Panc1 (cell line): Measurements from ENCODE around the gene EEF2K. TPM values are rescaled to one million over a fixed set of nuclear protein-coding genes. Genes with fewer than 3 reads are reported as not detected.

Source experiments
- ATAC-seq: fragments of 200-7000 bp; cut with Tn5 transposase; 2 replicates; pipeline ENCODE4 v1.9.1; 2020; ENCODE audit warnings: mild to moderate bottlenecking, moderate library complexity
- BruUV-seq: library from RNA; stranded (reverse); fragments of 400-500 nt; replicated peaks from 2 replicates; lab custom pipeline; 2021; lab: Mats Ljungman, UMichigan
- CTCF ChIA-PET: fragments of 300-600 bp; sonication (Branson Sonifier 250); formaldehyde crosslinking; loops from one replicate; lab custom pipeline; 2022; ENCODE audit warnings: antibody characterized with exemption; lab: Charles Lee
- POLR2A ChIA-PET: fragments of 300-600 bp; sonication (Branson Sonifier 250); formaldehyde crosslinking; loops from one replicate; lab custom pipeline; 2022; ENCODE audit warnings: antibody characterized with exemption; lab: Charles Lee
- DNase-seq: peaks from one replicate; pipeline ENCODE4 v3.0.0-alpha.2; 2010; ENCODE audit warnings: low read depth, low spot score
- H3K27ac ChIP-seq: 2 replicates; pipeline ENCODE4 v1.5.1; 2011; ENCODE audit warnings: mild to moderate bottlenecking, low read length, inconsistent platforms
- H3K27me3 ChIP-seq: fragments of 200-500 bp; sonication (Bioruptor generic); 2 replicates; pipeline ENCODE4 v1.6.0; 2014; ENCODE audit warnings: low read length, inconsistent platforms; ENCODE audit not compliant: control insufficient read depth, insufficient read depth
- H3K36me3 ChIP-seq: fragments of 200-500 bp; sonication (Bioruptor generic); 2 replicates; pipeline ENCODE4 v1.5.1; 2014; ENCODE audit warnings: inconsistent platforms, mild to moderate bottlenecking, low read length, moderate library complexity; ENCODE audit not compliant: control insufficient read depth, insufficient read depth
- H3K4me1 ChIP-seq: 2 replicates; pipeline ENCODE4 v1.5.1; 2011; ENCODE audit warnings: inconsistent platforms, mild to moderate bottlenecking, low read length, moderate library complexity; ENCODE audit not compliant: control insufficient read depth, insufficient read depth
- H3K4me3 ChIP-seq, 2 experiments: 2 replicates each; pipeline ENCODE4 v1.5.1; 2011 to 2012; ENCODE audit warnings: low read depth in 2 of 2, low read length in 2 of 2, mild to moderate bottlenecking in 2 of 2, inconsistent platforms in 1 of 2, moderate library complexity in 1 of 2
- H3K9me3 ChIP-seq: fragments of 200-500 bp; sonication (Bioruptor generic); 2 replicates; pipeline ENCODE4 v1.5.1; 2014; ENCODE audit warnings: low read depth, mild to moderate bottlenecking, inconsistent platforms, low read length, moderate library complexity; ENCODE audit not compliant: control insufficient read depth, insufficient read depth
- POLR2AphosphoS5 ChIP-seq: IDR thresholded peaks from 2 replicates; pipeline ENCODE4 v1.6.1; 2012; ENCODE audit warnings: mild to moderate bottlenecking, low read depth, low read length, moderate library complexity
- SIN3A ChIP-seq: IDR thresholded peaks from 2 replicates; pipeline ENCODE4 v1.6.1; 2012; ENCODE audit warnings: low read depth, mild to moderate bottlenecking, low read length, moderate library complexity, borderline replicate concordance; ENCODE audit not compliant: insufficient read depth
- TCF7L2 ChIP-seq: IDR thresholded peaks from 2 replicates; pipeline ENCODE4 v1.6.1; 2011; ENCODE audit warnings: mild to moderate bottlenecking, low read depth, low read length, inconsistent platforms
- in situ Hi-C: cut with HindIII; loops from 2 replicates; pipeline ENCODE4 v1.10.0; 2016; ENCODE audit warnings: low sequenced_read_pairs, low pct_unique_long_range_greater_than_20kb
- intact Hi-C: fragments of 100-400 bp; cut with micrococcal nuclease; formaldehyde crosslinking; loops from one replicate; pipeline ENCODE4 v1.10.0; 2022; ENCODE audit not compliant: unreplicated experiment
- total RNA-seq: library from RNA; stranded (reverse); gene quantifications from one replicate; pipeline ENCODE4 v1.2.1, GENCODE V29; 2021; ENCODE audit not compliant: unreplicated experiment
- TF ChIP-seq, protein P1 (sequence below), 2 experiments: IDR thresholded peaks; 2 replicates each; pipeline ENCODE4 v1.6.1; 2011 to 2012; ENCODE audit warnings: low read depth in 2 of 2, control low read depth in 1 of 2, low read length in 1 of 2, mild to moderate bottlenecking in 1 of 2, moderate library complexity in 1 of 2; ENCODE audit not compliant: insufficient read depth in 1 of 2
- TF ChIP-seq, protein P2 (sequence below): fragments of 450-650 bp; IDR thresholded peaks from 2 replicates; pipeline ENCODE4 v1.5.1; 2017; ENCODE audit warnings: mild to moderate bottlenecking

The EEF2K gene
- total RNA-seq, 1 experiment from 2014 or later = 15.0 TPM

- peaks cover 3% of the 10 kb centered on the region; the same call in 1 of the 2 replicates for H3K4me1 ChIP-seq
- no peaks in the 10 kb centered on the region for H3K9me3 ChIP-seq
- H3K36me3 ChIP-seq = no peaks in the 10 kb centered on the region
- no peak overlapping the region for H3K4me3 ChIP-seq
- DNase-seq (no peak), ATAC-seq (no peak)
- in situ Hi-C loops = no loop called here
- no peaks in the 10 kb centered on the region for H3K27me3 ChIP-seq
- no TSS peak for BruUV-seq
- no peak for TF ChIP-seq TCF7L2
- TF ChIP-seq, protein P1, sequence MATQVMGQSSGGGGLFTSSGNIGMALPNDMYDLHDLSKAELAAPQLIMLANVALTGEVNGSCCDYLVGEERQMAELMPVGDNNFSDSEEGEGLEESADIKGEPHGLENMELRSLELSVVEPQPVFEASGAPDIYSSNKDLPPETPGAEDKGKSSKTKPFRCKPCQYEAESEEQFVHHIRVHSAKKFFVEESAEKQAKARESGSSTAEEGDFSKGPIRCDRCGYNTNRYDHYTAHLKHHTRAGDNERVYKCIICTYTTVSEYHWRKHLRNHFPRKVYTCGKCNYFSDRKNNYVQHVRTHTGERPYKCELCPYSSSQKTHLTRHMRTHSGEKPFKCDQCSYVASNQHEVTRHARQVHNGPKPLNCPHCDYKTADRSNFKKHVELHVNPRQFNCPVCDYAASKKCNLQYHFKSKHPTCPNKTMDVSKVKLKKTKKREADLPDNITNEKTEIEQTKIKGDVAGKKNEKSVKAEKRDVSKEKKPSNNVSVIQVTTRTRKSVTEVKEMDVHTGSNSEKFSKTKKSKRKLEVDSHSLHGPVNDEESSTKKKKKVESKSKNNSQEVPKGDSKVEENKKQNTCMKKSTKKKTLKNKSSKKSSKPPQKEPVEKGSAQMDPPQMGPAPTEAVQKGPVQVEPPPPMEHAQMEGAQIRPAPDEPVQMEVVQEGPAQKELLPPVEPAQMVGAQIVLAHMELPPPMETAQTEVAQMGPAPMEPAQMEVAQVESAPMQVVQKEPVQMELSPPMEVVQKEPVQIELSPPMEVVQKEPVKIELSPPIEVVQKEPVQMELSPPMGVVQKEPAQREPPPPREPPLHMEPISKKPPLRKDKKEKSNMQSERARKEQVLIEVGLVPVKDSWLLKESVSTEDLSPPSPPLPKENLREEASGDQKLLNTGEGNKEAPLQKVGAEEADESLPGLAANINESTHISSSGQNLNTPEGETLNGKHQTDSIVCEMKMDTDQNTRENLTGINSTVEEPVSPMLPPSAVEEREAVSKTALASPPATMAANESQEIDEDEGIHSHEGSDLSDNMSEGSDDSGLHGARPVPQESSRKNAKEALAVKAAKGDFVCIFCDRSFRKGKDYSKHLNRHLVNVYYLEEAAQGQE (IDR thresholded peaks at IDR 0.05; ENCODE audit: insufficient read depth in 1 of 2, low read depth in 2 of 2, low read length in 1 of 2) = no peak
- TF ChIP-seq SIN3A = no peak
- no peak for TF ChIP-seq POLR2AphosphoS5
- TF ChIP-seq, protein P2, sequence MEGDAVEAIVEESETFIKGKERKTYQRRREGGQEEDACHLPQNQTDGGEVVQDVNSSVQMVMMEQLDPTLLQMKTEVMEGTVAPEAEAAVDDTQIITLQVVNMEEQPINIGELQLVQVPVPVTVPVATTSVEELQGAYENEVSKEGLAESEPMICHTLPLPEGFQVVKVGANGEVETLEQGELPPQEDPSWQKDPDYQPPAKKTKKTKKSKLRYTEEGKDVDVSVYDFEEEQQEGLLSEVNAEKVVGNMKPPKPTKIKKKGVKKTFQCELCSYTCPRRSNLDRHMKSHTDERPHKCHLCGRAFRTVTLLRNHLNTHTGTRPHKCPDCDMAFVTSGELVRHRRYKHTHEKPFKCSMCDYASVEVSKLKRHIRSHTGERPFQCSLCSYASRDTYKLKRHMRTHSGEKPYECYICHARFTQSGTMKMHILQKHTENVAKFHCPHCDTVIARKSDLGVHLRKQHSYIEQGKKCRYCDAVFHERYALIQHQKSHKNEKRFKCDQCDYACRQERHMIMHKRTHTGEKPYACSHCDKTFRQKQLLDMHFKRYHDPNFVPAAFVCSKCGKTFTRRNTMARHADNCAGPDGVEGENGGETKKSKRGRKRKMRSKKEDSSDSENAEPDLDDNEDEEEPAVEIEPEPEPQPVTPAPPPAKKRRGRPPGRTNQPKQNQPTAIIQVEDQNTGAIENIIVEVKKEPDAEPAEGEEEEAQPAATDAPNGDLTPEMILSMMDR = no peak
- POLR2A ChIA-PET = no interaction called here
- peak overlapping the region; percentile 8; the same call in 1 of the 2 replicates for H3K27ac ChIP-seq
- intact Hi-C loops = no loop called here
- CTCF ChIA-PET = no interaction called here
Measured at GRCh38 chr16:22291860-22292318, 85.8 kb downstream of the EEF2K start.

- no peaks in the 10 kb centered on the region for H3K36me3 ChIP-seq
- ChIA-PET CTCF (no interaction called here), POLR2A (no interaction called here)
- in situ Hi-C loops (no loop called here), intact Hi-C loops (no loop called here)
- no peak overlapping the region for H3K27ac ChIP-seq
- BruUV-seq = no TSS peak
- peaks cover 3% of the 10 kb centered on the region; the same call in 1 of the 2 replicates for H3K4me1 ChIP-seq
- H3K4me3 ChIP-seq = no peak overlapping the region
- H3K9me3 ChIP-seq = no peaks in the 10 kb centered on the region
- TF ChIP-seq, protein P1 (IDR thresholded peaks at IDR 0.05; ENCODE audit: insufficient read depth in 1 of 2, low read depth in 2 of 2, low read length in 1 of 2) = no peak
- TF ChIP-seq SIN3A (no peak), TCF7L2 (no peak), POLR2AphosphoS5 (no peak)
- TF ChIP-seq, protein P2 = no peak
- H3K27me3 ChIP-seq = no peaks in the 10 kb centered on the region
- no peak for DNase-seq
- ATAC-seq = no peak
Measured at GRCh38 chr16:22292320-22292719, 86.2 kb downstream of the EEF2K start.
